Measurements from ENCODE around the gene HAL.

The HAL gene

DNA sequence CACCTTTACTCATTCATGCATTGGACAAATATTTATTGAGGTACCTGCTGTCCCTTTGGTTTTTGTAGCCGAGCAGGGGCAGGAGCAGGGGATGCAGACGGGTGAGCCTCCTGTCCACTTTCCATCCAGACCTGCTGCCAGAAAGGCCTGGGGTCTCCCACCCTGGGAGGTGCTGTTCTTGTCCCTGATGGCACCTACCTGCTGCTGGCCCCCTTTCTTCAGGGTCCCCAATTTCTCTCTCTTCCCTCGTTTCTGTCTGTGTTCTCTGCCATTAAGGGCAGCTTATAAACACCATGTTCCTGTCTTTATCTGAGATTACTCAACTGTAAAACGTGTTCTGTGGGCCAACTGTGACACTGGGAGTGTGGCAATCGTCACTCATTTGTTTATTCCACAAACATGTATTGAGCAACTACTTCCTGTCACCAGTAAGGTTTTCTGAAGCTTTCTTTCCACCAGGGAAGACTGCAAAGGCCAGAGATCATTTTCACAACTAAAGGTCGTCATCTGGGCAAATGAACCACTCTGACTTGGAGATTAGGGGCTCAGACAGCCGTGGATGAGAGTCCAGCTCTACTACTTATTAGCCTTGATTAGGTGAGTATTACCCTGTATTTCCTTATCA lies at the start of gene HAL:
Gene HAL (minus strand): TSS at position 311 of the 625 bp plus-strand sequence. CDS start 434 bp downstream, outside the sequence.
- DNase-seq (ENCODE audit: low read depth): no peak
- no peak for TF ChIP-seq CTCF (IDR thresholded peaks at IDR 0.05; ENCODE audit: control insufficient read depth, extremely low read depth, insufficient read depth)
- H3K4me3 ChIP-seq (ENCODE audit: low read depth, low read length): no peak within 1 kb of the TSS

DNA sequence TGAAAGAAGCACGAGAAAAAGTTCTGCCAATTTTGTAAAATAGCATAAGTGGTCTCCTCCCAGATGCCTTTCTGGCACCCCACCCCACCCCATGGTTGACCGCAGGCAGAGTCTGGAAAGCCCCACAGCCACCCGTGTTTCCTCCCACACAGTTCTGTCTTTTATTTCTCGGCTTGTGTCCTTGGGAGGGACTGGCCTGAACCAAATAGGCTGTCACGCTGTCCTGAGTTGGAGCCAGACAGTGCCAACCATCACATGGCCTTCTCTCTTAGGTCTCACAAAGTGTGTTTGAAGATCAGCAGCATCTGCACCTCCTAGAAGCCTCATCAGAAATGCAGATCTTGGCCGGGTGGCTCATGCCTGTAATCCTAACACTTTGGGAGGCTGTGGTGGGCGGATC lies 49.4 kb upstream of the HAL start:
- no peak for DNase-seq (ENCODE audit: low read depth)
- no peak overlapping the region for H3K4me3 ChIP-seq (ENCODE audit: low read depth, low read length)
- no peak for TF ChIP-seq CTCF (IDR thresholded peaks at IDR 0.05; ENCODE audit: control insufficient read depth, extremely low read depth, insufficient read depth)

GRCh38 chr12:96044943-96045290 lies 48.8 kb upstream of the HAL start:
- no peak for TF ChIP-seq CTCF (IDR thresholded peaks at IDR 0.05; ENCODE audit: control insufficient read depth, extremely low read depth, insufficient read depth)
- no peak overlapping the region for H3K4me3 ChIP-seq (ENCODE audit: low read depth, low read length)
- no peak for DNase-seq (ENCODE audit: low read depth)

DNA sequence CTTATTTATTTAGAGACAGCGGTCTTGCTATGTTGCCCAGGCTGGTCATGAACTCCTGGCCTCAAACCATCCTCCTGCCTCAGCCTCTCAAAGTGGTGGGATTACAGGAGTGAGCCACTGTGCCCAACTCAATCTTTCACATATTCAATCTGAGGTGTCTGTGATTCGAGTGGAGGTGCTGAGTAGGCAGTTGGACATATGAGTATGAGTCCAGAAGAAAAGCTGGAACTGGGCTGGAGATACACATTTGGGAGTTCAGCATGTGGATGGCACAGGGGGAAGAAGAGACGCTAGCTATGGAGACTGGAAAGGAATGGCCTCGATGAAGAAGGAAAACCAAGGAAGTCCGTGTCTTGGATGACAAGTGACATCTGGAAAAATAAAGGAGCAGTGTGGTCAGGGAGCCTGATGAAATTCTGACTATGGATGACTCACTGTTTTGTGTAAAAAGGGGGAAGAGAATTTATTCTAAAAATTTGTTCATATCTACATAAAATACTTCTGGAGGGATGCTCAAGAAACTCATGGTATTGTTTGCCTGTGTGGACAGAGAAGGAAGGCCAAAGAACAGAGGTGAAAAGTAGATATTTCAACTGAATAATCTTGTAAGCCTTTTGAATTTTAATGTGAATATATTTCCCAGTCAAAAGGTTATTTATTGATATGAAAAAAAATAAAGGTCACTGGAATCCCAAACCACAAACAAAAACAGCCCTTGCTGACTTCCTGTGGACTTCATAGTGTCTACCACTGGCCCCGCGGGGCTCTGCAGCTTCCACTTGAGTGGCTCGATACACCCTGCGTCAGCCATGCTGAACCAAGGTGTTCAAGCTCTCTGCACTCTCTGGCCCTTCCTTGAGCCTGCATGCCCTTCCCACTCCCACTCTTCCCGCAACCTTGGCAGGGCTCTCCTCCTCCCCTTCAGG lies 48.1 kb upstream of the HAL start:
- no peak for TF ChIP-seq CTCF (IDR thresholded peaks at IDR 0.05; ENCODE audit: control insufficient read depth, extremely low read depth, insufficient read depth)
- H3K4me3 ChIP-seq (ENCODE audit: low read depth, low read length): no peak overlapping the region
- DNase-seq (ENCODE audit: low read depth): no peak

DNA sequence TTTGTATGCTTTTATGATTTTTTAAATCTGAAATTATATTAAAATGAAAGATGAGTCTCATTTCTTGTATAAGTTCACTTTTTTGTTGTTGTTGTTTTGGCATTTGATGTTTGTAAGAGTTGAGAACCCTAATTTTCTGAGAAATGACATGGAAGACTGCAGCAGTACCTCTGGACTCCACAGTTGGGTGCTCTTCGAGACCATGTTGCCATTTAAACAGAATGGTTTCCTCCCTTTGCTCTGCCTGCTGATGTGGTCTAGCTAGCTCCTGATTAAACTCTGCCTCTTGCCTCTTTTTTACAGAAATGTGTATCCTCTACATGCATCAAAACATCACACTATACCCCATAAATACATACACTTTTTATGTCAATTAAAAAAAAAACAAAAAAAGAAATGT lies 45.0 kb upstream of the HAL start:
- no peak for TF ChIP-seq CTCF (IDR thresholded peaks at IDR 0.05; ENCODE audit: control insufficient read depth, extremely low read depth, insufficient read depth)
- no peak for DNase-seq (ENCODE audit: low read depth)
- no peak overlapping the region for H3K4me3 ChIP-seq (ENCODE audit: low read depth, low read length)

- TF ChIP-seq CTCF (IDR thresholded peaks at IDR 0.05; ENCODE audit: control insufficient read depth, extremely low read depth, insufficient read depth): no peak
- no peak overlapping the region for H3K4me3 ChIP-seq (ENCODE audit: low read depth, low read length)
- no peak for DNase-seq (ENCODE audit: low read depth)
Measured at GRCh38 chr12:96040305-96041133, 44.4 kb upstream of the HAL start.

All from LNCaP clone FGC (cell line).